ENCODE results near the gene CAMSAP1.

GRCh38 chr9:135933114-135933513 lies 25.8 kb upstream of the CAMSAP1 start:
- TF ChIP-seq SMARCA5 (IDR thresholded peaks at IDR 0.05), result no peak
- no peak for TF ChIP-seq RAD21 (IDR thresholded peaks at IDR 0.05; ENCODE audit: insufficient read depth, low read depth, low read length)
- TF ChIP-seq ZNF274 (IDR thresholded peaks at IDR 0.05; ENCODE audit: insufficient read depth, insufficient read length), result no peak
- no peak for TF ChIP-seq CTCF (IDR thresholded peaks at IDR 0.05 in 2 of 3, conservative IDR thresholded peaks at IDR 0.05 in 1 of 3; ENCODE audit: control insufficient read depth in 2 of 3, extremely low read depth in 1 of 3, insufficient read depth in 1 of 3, low read depth in 3 of 3, low read length in 3 of 3)
- TF ChIP-seq GABPA (IDR thresholded peaks at IDR 0.05; ENCODE audit: low read depth), result no peak
